HG03139 (cell line): ENCODE data around the gene CFAP20.
A peak's percentile ranks its signal among the peaks of the same experiment; 100 is the strongest.

Source experiments
- ATAC-seq: cut with Tn5 transposase; IDR thresholded peaks from one replicate; pipeline ENCODE4 v1.9.1; 2021; ENCODE audit not compliant: unreplicated experiment

CFAP20 gene

GRCh38 chr16:58125041-58125440 lies 4.1 kb downstream of the CFAP20 start:
- ATAC-seq: no peak

GRCh38 chr16:58124601-58124915 lies 4.6 kb downstream of the CFAP20 start:
- no peak for ATAC-seq

GRCh38 chr16:58123896-58124600 lies 5.1 kb downstream of the CFAP20 start:
- no peak for ATAC-seq

- ATAC-seq: no peak
These were observed 8.0 kb downstream of the CFAP20 start for GRCh38 chr16:58121132-58121531.

- no peak for ATAC-seq
These were observed 8.9 kb downstream of the CFAP20 start for GRCh38 chr16:58120234-58120633.

- ATAC-seq: no peak
These were observed 9.7 kb downstream of the CFAP20 start for GRCh38 chr16:58119509-58119845.

GRCh38 chr16:58118801-58119508 lies 10.2 kb downstream of the CFAP20 start:
- no peak for ATAC-seq

GRCh38 chr16:58116529-58116928 lies 12.7 kb downstream of the CFAP20 start:
- ATAC-seq: no peak

GRCh38 chr16:58116081-58116480 lies 13.1 kb downstream of the CFAP20 start:
- no peak for ATAC-seq

- no peak for ATAC-seq
These were observed 14.1 kb downstream of the CFAP20 start for GRCh38 chr16:58114827-58115825.

- no peak for ATAC-seq
These were observed 17.9 kb downstream of the CFAP20 start for GRCh38 chr16:58111302-58111627.

- ATAC-seq: no peak
These were observed 18.4 kb downstream of the CFAP20 start for GRCh38 chr16:58110571-58111301.

- no peak for ATAC-seq
These were observed 19.3 kb downstream of the CFAP20 start for GRCh38 chr16:58109881-58110280.

- no peak for ATAC-seq
These were observed 19.9 kb downstream of the CFAP20 start for GRCh38 chr16:58109330-58109729.

- no peak for ATAC-seq
These were observed 21.5 kb downstream of the CFAP20 start for GRCh38 chr16:58107709-58108108.

- no peak for ATAC-seq
These were observed 22.0 kb downstream of the CFAP20 start for GRCh38 chr16:58107228-58107627.

GRCh38 chr16:58105631-58106030 lies 23.6 kb downstream of the CFAP20 start:
- ATAC-seq: no peak

- ATAC-seq: peak; percentile 73
These were observed 26.4 kb downstream of the CFAP20 start for GRCh38 chr16:58102665-58103392.

GRCh38 chr16:58099956-58100300 lies 29.3 kb downstream of the CFAP20 start:
- ATAC-seq: no peak

- no peak for ATAC-seq
These were observed 29.9 kb downstream of the CFAP20 start for GRCh38 chr16:58099097-58099955.
